Urinary bladder (tissue), 4 donors: Measurements from ENCODE around the gene HOXB4. TPM values are rescaled to one million over a fixed set of nuclear protein-coding genes. Genes with fewer than 3 reads are reported as not detected.
A peak's percentile ranks its signal among the peaks of the same experiment; 100 is the strongest.

Experiments used
- DNase-seq: peaks from one replicate; pipeline ENCODE4 v3.0.0-alpha.2; 2015; ENCODE audit errors: extremely low spot score
- H3K27ac ChIP-seq: one replicate; pipeline ENCODE4 v1.5.1; 2013; ENCODE audit warnings: low read depth, mild to moderate bottlenecking, moderate library complexity
- H3K36me3 ChIP-seq: one replicate; pipeline ENCODE4 v1.6.1; 2013; ENCODE audit warnings: mild to moderate bottlenecking, moderate library complexity; ENCODE audit not compliant: insufficient read depth
- H3K4me1 ChIP-seq: one replicate; pipeline ENCODE4 v1.6.1; 2013; ENCODE audit warnings: mild to moderate bottlenecking, moderate library complexity; ENCODE audit not compliant: insufficient read depth
- H3K4me3 ChIP-seq: one replicate; pipeline ENCODE4 v1.5.1; 2013; ENCODE audit warnings: low read depth, low read length
- WGBS: extraction: QIAGEN DNeasy Blood & Tissue Kit; methylation state at CpG from one replicate; pipeline ENCODE4 v1.1.7; 2013; 5-methylcytosine and 5-hydroxymethylcytosine counted together
- polyA plus RNA-seq: library from polyadenylated mRNA; stranded (reverse); fragments of 200-250 nt; gene quantifications from one replicate; pipeline ENCODE4 v1.2.3, GENCODE V29; 2013
- total RNA-seq: library from RNA; depleted of rRNA; stranded (reverse); fragments of >200 nt; gene quantifications from one replicate; pipeline ENCODE4 v1.2.3, GENCODE V29; 2014
- donor health status: healthy with polysubstance abuse.
- donor health status: healthy.

The HOXB4 gene
- total and polyA plus RNA-seq, 2 donors = 2.0 to 2.1 TPM

GRCh38 chr17:48571024-48571818 is 6.9 kb downstream of the HOXB4 start:
- H3K4me3 ChIP-seq = no peak overlapping the region
- no peaks in the 10 kb centered on the region for H3K36me3 ChIP-seq
- no peaks in the 10 kb centered on the region for H3K4me1 ChIP-seq
- no peak overlapping the region for H3K27ac ChIP-seq
- no peak for DNase-seq
- WGBS = 30% methylated on average over 26 of the region's 26 CpGs

GRCh38 chr17:48570325-48571023 is 7.7 kb downstream of the HOXB4 start:
- WGBS = 22% methylated on average over 19 of the region's 19 CpGs
- Histone ChIP-seq H3K36me3 (no peaks in the 10 kb centered on the region), H3K4me1 (no peaks in the 10 kb centered on the region), H3K4me3 (no peak overlapping the region), H3K27ac (no peak overlapping the region)
- no peak for DNase-seq

GRCh38 chr17:48569674-48570324 is 8.4 kb downstream of the HOXB4 start:
- DNase-seq = no peak
- no peaks in the 10 kb centered on the region for H3K4me1 ChIP-seq
- no peak overlapping the region for H3K27ac ChIP-seq
- no peak overlapping the region for H3K4me3 ChIP-seq
- WGBS = 30% methylated on average over 6 of the region's 6 CpGs
- H3K36me3 ChIP-seq = no peaks in the 10 kb centered on the region

GRCh38 chr17:48569240-48569582 is 8.9 kb downstream of the HOXB4 start:
- 27% methylated on average over 3 of the region's 3 CpGs for WGBS
- no peak overlapping the region for H3K4me3 ChIP-seq
- H3K27ac ChIP-seq = no peak overlapping the region
- DNase-seq = no peak
- H3K4me1 ChIP-seq = peaks cover 2% of the 10 kb centered on the region
- no peaks in the 10 kb centered on the region for H3K36me3 ChIP-seq

GRCh38 chr17:48568499-48569239 is 9.5 kb downstream of the HOXB4 start:
- DNase-seq = no peak
- H3K4me1 ChIP-seq = peaks cover 2% of the 10 kb centered on the region
- H3K4me3 ChIP-seq = no peak overlapping the region
- no peaks in the 10 kb centered on the region for H3K36me3 ChIP-seq
- 20% methylated on average over 33 of the region's 33 CpGs for WGBS
- H3K27ac ChIP-seq = no peak overlapping the region

GRCh38 chr17:48567646-48568354 is 10.3 kb downstream of the HOXB4 start:
- Histone ChIP-seq H3K27ac (no peak overlapping the region), H3K4me3 (no peak overlapping the region), H3K4me1 (peaks cover 2% of the 10 kb centered on the region), H3K36me3 (no peaks in the 10 kb centered on the region)
- WGBS = 49% methylated on average over 2 of the region's 2 CpGs
- DNase-seq = no peak

- Histone ChIP-seq H3K36me3 (no peaks in the 10 kb centered on the region), H3K27ac (no peak overlapping the region), H3K4me1 (peaks cover 2% of the 10 kb centered on the region), H3K4me3 (no peak overlapping the region)
- DNase-seq = no peak
- WGBS = 52% methylated on average over 6 of the region's 6 CpGs
Observed at GRCh38 chr17:48567209-48567608, 10.9 kb downstream of the HOXB4 start.

GRCh38 chr17:48566717-48567116 is 11.4 kb downstream of the HOXB4 start:
- H3K4me1 ChIP-seq = peaks cover 2% of the 10 kb centered on the region
- no peaks in the 10 kb centered on the region for H3K36me3 ChIP-seq
- H3K4me3 ChIP-seq = no peak overlapping the region
- 46% methylated on average over 2 of the region's 2 CpGs for WGBS
- no peak overlapping the region for H3K27ac ChIP-seq
- DNase-seq = no peak

- Histone ChIP-seq H3K27ac (no peak overlapping the region), H3K4me1 (peaks cover 4% of the 10 kb centered on the region), H3K36me3 (no peaks in the 10 kb centered on the region), H3K4me3 (no peak overlapping the region)
- DNase-seq = no peak
- WGBS = 55% methylated on average over 4 of the region's 4 CpGs
Observed at GRCh38 chr17:48565925-48566710, 12.0 kb downstream of the HOXB4 start.

GRCh38 chr17:48565022-48565554 is 13.1 kb downstream of the HOXB4 start:
- Histone ChIP-seq H3K4me3 (no peak overlapping the region), H3K36me3 (no peaks in the 10 kb centered on the region), H3K4me1 (peaks cover 4% of the 10 kb centered on the region), H3K27ac (no peak overlapping the region)
- DNase-seq = no peak
- WGBS = 68% methylated on average over 2 of the region's 2 CpGs

- Histone ChIP-seq H3K27ac (peak overlapping the region; percentile 64), H3K36me3 (no peaks in the 10 kb centered on the region), H3K4me1 (peaks cover 4% of the 10 kb centered on the region), H3K4me3 (peak overlapping the region; percentile 22)
- DNase-seq = no peak
- 9% methylated on average over 73 of the region's 73 CpGs for WGBS
Observed at GRCh38 chr17:48564188-48565021, 13.7 kb downstream of the HOXB4 start.

- DNase-seq = no peak
- H3K27ac ChIP-seq = no peak overlapping the region
- WGBS = 41% methylated on average over 10 of the region's 10 CpGs
- H3K4me1 ChIP-seq = peaks cover 4% of the 10 kb centered on the region
- H3K4me3 ChIP-seq = peak overlapping the region; percentile 22
- no peaks in the 10 kb centered on the region for H3K36me3 ChIP-seq
Observed at GRCh38 chr17:48563867-48564187, 14.3 kb downstream of the HOXB4 start.
